ENCODE results near the gene MTMR10. TPM values are rescaled to one million over a fixed set of nuclear protein-coding genes. Genes with fewer than 3 reads are reported as not detected.

The MTMR10 gene
- total and polyA plus RNA-seq, 7 donors: 11.4 to 31.0 (median 24.3) TPM

DNA sequence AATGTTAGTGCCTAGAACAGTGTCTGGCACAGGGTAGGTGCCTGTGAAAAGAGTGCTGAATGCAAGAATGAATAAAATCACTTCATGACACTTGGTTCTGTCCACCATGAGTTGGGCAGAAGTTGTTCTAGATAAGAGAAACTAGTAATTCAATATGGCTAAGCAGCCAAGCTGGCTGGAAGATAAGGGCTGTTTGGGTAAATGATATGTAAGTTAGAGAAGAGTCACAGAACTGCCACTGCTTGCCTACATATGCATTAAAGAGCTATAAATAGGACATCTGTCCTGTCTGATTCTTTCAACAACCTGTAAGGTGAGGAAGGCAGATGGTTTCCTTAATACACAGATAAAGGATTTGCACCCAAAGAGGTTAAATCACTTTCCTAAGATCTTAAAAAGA is 13.1 kb downstream of the MTMR10 start:
- DNase-seq: no peak
- intact Hi-C loops (cut with DNase I): no loop called here
- H3K27ac ChIP-seq: no peak overlapping the region
- no peaks in the 10 kb centered on the region for H3K9me3 ChIP-seq
- no peaks in the 10 kb centered on the region for H3K27me3 ChIP-seq
- peaks cover 0 to 19% (median 11%) of the 10 kb centered on the region in 4 donors for H3K4me1 ChIP-seq
- no peak for TF ChIP-seq POLR2AphosphoS5 (IDR thresholded peaks at IDR 0.05)
- H3K36me3 ChIP-seq: peaks cover 0 to 57% (median 4%) of the 10 kb centered on the region in 4 donors
- no peak overlapping the region for H3K4me3 ChIP-seq

DNA sequence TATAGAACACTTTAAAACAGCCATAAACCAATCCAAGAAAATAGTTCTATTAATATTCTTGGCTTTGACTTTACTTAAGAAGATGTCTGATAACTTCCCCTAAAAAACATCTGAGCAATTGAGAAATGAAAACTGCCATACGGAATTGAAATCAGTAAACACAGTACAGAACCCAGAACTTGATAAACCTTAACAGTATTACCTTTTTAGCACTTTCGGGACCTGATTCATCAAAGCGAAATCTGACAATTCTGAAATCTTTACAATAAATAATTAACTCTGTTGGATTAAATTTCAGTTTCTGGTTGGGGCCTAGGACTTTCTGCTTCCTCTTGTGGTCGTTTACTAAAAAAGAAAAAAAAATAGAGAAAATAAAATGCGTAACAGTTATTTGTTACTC is 17.3 kb downstream of the MTMR10 start:
- TF ChIP-seq POLR2AphosphoS5 (IDR thresholded peaks at IDR 0.05) (no peak), POLR2A (IDR thresholded peaks at IDR 0.05) (no peak), EP300 (IDR thresholded peaks at IDR 0.05) (no peak)
- TF ChIP-seq, protein P1, sequence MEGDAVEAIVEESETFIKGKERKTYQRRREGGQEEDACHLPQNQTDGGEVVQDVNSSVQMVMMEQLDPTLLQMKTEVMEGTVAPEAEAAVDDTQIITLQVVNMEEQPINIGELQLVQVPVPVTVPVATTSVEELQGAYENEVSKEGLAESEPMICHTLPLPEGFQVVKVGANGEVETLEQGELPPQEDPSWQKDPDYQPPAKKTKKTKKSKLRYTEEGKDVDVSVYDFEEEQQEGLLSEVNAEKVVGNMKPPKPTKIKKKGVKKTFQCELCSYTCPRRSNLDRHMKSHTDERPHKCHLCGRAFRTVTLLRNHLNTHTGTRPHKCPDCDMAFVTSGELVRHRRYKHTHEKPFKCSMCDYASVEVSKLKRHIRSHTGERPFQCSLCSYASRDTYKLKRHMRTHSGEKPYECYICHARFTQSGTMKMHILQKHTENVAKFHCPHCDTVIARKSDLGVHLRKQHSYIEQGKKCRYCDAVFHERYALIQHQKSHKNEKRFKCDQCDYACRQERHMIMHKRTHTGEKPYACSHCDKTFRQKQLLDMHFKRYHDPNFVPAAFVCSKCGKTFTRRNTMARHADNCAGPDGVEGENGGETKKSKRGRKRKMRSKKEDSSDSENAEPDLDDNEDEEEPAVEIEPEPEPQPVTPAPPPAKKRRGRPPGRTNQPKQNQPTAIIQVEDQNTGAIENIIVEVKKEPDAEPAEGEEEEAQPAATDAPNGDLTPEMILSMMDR (IDR thresholded peaks at IDR 0.05): no peak
- WGBS, 2 donors: 86 to 88% methylated on average over 5 of the region's 5 CpGs
- H3K36me3 ChIP-seq: peaks cover 0 to 56% (median 5%) of the 10 kb centered on the region in 4 donors
- no peaks in the 10 kb centered on the region for H3K9me3 ChIP-seq
- H3K4me3 ChIP-seq: no peak overlapping the region
- no peak overlapping the region for H3K27ac ChIP-seq
- no peak for DNase-seq
- no peaks in the 10 kb centered on the region for H3K27me3 ChIP-seq
- intact Hi-C loops (cut with DNase I): no loop called here
- H3K4me1 ChIP-seq: peaks cover 0 to 10% (median 6%) of the 10 kb centered on the region in 4 donors

DNA sequence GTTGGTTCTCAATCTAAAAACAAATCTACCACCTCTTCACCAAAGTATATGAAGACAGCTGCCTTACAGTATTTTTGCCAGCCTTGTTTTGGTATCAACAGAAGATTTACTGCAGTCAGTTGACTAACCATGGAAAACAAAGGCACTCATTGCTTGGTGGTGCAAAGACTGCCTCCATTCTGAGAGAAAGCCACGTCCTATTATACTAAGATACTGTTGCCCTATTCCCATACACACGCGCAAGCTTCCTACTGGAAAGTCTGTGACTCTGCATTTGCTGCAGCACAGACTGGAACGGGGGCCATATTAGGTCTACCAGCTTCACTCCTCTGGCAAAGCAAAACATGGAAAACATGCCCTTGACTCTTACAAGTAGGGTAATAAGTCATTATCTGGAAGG is 18.0 kb downstream of the MTMR10 start:
- Histone ChIP-seq H3K4me3 (no peak overlapping the region), H3K36me3 (peaks cover 0 to 56% (median 5%) of the 10 kb centered on the region in 4 donors), H3K27me3 (no peaks in the 10 kb centered on the region), H3K27ac (no peak overlapping the region), H3K4me1 (peaks cover 0 to 14% (median 5%) of the 10 kb centered on the region in 4 donors), H3K9me3 (no peaks in the 10 kb centered on the region)
- intact Hi-C loops (cut with DNase I): no loop called here
- TF ChIP-seq POLR2AphosphoS5 (IDR thresholded peaks at IDR 0.05): no peak
- TF ChIP-seq POLR2A (IDR thresholded peaks at IDR 0.05): no peak
- TF ChIP-seq, protein P1 (IDR thresholded peaks at IDR 0.05): no peak
- no peak for TF ChIP-seq EP300 (IDR thresholded peaks at IDR 0.05)
- 95 to 96% methylated on average over 4 of the region's 4 CpGs for WGBS, 2 donors
- no peak for DNase-seq

DNA sequence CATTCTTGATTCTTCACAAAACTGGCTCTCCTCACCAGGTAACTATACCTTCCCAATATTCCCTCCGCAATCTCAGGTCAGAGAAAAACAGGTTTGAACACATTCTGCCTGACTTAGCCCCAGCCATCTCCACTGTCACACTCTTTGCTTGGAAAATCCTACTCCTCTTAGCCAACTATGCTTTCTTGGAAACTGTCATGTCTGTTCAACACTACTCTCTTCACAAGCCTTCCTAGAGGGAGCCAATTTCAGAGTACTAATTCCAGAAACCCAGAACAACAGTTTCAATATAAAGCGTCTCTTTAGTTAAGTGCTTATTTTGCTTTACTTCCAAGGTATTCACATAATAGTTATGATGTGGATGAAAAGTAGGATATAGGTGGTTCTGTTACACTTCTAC is 21.7 kb downstream of the MTMR10 start:
- peaks cover 4 to 67% (median 7%) of the 10 kb centered on the region in 4 donors for H3K36me3 ChIP-seq
- no peak for TF ChIP-seq POLR2A (IDR thresholded peaks at IDR 0.05)
- TF ChIP-seq EP300 (IDR thresholded peaks at IDR 0.05): no peak
- TF ChIP-seq, protein P1 (IDR thresholded peaks at IDR 0.05): no peak
- no peak for TF ChIP-seq POLR2AphosphoS5 (IDR thresholded peaks at IDR 0.05)
- intact Hi-C loops (cut with DNase I): no loop called here
- H3K4me3 ChIP-seq: no peak overlapping the region
- no peaks in the 10 kb centered on the region for H3K27me3 ChIP-seq
- H3K4me1 ChIP-seq: peaks cover 0 to 4% (median 0%) of the 10 kb centered on the region in 4 donors
- H3K27ac ChIP-seq: no peak overlapping the region
- no peak for DNase-seq
- 97 to 99% methylated on average over 2 of the region's 2 CpGs for WGBS, 2 donors
- H3K9me3 ChIP-seq: no peaks in the 10 kb centered on the region

DNA sequence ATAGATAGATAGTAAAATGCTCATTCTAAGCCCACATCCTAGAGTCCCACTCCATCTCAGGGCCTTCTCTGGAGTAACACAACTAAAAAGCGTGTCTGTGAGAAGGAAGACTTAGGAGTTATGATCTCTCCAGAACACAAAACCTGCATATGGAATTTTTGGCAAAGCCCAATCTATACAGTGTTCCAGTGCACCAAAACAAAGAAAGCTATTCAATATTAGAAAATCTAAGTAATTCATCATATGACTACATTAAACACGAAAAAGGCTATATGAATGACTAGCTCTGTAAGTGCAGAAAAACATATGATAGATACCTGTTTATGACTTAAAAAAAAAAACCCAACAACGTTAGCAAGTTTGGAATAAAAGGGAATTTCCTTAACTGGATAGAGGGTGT is 27.7 kb downstream of the MTMR10 start:
- TF ChIP-seq POLR2AphosphoS5 (IDR thresholded peaks at IDR 0.05) (no peak), EP300 (IDR thresholded peaks at IDR 0.05) (no peak), POLR2A (IDR thresholded peaks at IDR 0.05) (no peak)
- TF ChIP-seq, protein P1 (IDR thresholded peaks at IDR 0.05): no peak
- Histone ChIP-seq H3K4me1 (peaks cover 0 to 7% (median 1%) of the 10 kb centered on the region in 4 donors), H3K9me3 (no peaks in the 10 kb centered on the region), H3K27ac (no peak overlapping the region), H3K36me3 (peaks cover 0 to 62% (median 12%) of the 10 kb centered on the region in 4 donors), H3K27me3 (no peaks in the 10 kb centered on the region), H3K4me3 (no peak overlapping the region)
- no peak for DNase-seq
- 74 to 81% methylated on average over 3 of the region's 3 CpGs for WGBS, 2 donors
- intact Hi-C loops (cut with DNase I): no loop called here

Data from sigmoid colon (tissue), 7 donors.